GM18870 (cell line): ENCODE measurements around the gene SHC1.

Experiments used
- ATAC-seq: cut with Tn5 transposase; IDR thresholded peaks from one replicate; pipeline ENCODE4 v1.9.1; 2021; ENCODE audit warnings: moderate library complexity; ENCODE audit not compliant: unreplicated experiment

Gene SHC1

GRCh38 chr1:154970631-154971340 lies at the start of gene SHC1:
TSS of gene SHC1 (minus strand) at chr1:154970747. CDS start at chr1:154970526, 221 bp downstream.
- ATAC-seq, result no peak

GRCh38 chr1:155019377-155020245 lies 49.1 kb upstream of the SHC1 start:
- ATAC-seq, result no peak

GRCh38 chr1:155018617-155019348 lies 48.2 kb upstream of the SHC1 start:
- ATAC-seq, result no peak

GRCh38 chr1:155017946-155018316 lies 47.4 kb upstream of the SHC1 start:
- ATAC-seq, result peak; percentile 4

- ATAC-seq, result peak; percentile 59
Observed at GRCh38 chr1:155017041-155017945, 46.7 kb upstream of the SHC1 start.

- no peak for ATAC-seq
Observed at GRCh38 chr1:155016231-155016831, 45.8 kb upstream of the SHC1 start.

- ATAC-seq, result no peak
Observed at GRCh38 chr1:155015527-155016230, 45.1 kb upstream of the SHC1 start.

GRCh38 chr1:155014709-155015508 lies 44.4 kb upstream of the SHC1 start:
- ATAC-seq, result no peak

- no peak for ATAC-seq
Observed at GRCh38 chr1:155013632-155014031, 43.1 kb upstream of the SHC1 start.

- no peak for ATAC-seq
Observed at GRCh38 chr1:155012776-155013602, 42.4 kb upstream of the SHC1 start.

- no peak for ATAC-seq
Observed at GRCh38 chr1:155012026-155012546, 41.5 kb upstream of the SHC1 start.

GRCh38 chr1:155011437-155012025 lies 41.0 kb upstream of the SHC1 start:
- ATAC-seq, result no peak

GRCh38 chr1:155011004-155011416 lies 40.5 kb upstream of the SHC1 start:
- ATAC-seq, result no peak

GRCh38 chr1:155010211-155010918 lies 39.8 kb upstream of the SHC1 start:
- no peak for ATAC-seq

GRCh38 chr1:155009742-155010141 lies 39.2 kb upstream of the SHC1 start:
- ATAC-seq, result no peak

- no peak for ATAC-seq
Observed at GRCh38 chr1:155009221-155009711, 38.7 kb upstream of the SHC1 start.
